DMS 273 (cell line): ENCODE measurements around the gene DLX3.

Source experiments
- DNase-seq: peaks from one replicate; lab custom pipeline; 2025; ENCODE audit not compliant: unreplicated experiment; lab: John Stamatoyannopoulos, UW

The DLX3 gene

DNA sequence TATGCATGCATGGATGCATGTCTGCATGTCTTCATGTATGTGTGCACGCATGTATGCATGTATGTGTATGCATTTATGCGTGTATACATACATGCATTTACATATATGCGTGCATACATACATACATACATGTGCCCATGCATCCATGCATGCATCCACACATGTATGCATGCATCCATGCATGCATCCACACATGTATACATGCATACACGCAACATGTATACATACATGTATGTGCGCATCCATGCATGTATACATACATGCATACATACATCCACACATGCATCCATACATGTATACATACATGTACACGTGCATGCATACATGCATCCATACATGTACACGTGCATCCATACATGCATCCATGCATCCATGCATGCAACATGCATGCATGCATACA, 29.8 kb upstream of the DLX3 start:
- DNase-seq, result no peak

- no peak for DNase-seq
Measured at GRCh38 chr17:50023520-50023919, 28.5 kb upstream of the DLX3 start.

DNA sequence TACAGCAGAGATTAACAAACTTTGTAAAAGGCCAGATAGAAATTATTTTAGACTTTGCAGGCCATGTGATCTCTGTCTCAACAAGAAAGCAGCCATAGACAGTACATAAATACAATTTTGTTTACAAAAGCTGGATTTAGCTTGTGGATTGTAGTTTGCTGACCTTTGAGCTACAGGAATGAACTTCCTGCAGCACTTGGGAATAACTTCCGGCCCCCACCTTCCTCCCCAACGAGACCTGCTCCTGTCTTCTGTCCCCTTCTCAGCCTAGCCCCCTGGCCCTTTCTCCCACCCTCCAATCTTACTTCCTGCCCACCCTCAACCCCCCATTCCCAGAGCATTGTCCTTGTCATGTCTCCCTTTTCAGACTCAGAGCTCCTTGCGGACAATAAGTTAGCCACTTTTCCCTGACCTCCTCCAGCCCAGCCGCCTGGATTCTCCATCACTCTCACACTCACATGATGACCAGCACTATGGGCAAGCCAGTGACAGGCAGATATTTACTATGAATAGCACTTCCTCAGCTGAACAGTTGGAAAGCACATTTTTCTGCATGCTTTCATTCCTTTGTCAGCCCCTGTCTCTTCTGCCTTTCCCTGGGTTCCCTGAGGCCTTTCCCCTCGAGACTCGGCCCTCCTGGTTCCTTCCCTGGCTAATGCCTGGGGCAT, 27.6 kb upstream of the DLX3 start:
- no peak for DNase-seq

DNA sequence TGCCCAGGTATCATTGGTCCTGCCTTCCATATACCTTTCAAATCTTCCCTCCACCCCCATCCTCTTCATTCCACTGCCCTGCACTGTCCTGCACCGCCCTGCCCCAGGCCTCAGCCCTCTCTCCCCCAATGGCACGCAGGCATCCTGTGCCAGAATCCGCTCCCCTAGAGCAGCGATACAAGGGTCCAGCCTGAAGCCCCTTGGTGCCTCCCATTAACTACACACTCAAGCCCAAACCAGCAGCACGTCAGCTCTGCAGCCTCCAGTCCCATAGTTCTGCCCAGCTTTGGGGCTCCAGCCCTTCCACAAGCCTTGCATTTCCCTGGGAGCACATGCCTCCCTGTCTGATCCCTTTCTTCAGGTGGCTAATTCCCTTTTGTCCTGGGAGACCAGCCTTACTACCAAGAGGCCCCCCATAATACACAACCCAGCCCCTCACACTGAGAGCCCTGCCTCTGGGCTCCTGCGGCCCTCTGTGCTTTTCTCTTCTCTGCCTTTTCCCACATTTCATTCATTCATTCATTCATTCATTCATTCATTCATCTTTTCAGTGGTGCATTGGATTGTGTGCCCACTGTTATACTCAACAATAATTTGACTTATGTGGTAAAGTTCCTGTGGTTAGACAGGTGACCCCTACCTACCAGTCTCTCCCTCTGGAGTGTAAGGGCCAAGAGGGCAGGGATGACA, 26.8 kb upstream of the DLX3 start:
- no peak for DNase-seq

DNA sequence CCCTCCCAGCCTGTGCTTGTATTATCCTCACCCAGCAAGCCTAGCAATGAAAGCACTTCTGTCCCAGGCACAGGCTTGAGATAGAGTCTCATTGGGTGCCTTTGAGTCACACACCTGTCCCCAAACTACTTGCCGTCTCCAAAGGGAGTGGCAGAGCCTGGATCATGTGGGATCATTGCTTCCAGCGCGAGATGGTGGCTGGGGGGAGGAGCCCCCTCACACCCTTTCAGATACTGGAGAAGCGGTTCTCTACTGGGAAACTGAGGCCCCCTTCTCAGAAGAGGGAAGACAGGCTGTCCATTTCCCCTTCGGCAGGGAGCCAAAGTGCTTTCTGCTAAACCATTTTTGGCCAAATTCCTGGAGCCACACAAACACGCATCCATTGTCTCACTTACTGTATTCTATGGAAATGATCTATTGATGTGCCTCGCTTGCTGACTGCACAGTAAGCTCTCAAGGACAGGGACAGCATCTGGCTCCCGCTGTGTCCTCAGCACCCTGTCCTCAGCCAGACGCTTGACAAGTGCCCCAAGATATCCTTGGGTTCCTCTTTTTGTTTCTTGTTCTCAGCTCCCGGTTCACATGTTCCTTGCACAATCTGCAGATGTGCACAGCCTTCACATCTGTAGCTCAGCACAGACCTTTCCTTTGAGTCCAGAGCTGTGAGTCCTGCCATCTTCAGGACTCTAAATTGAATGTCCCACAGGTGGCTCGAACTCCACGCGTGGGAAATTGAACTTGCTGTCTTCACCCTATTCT, 26.0 kb upstream of the DLX3 start:
- DNase-seq, result no peak

- DNase-seq, result no peak
Measured at GRCh38 chr17:50018909-50019308, 23.9 kb upstream of the DLX3 start.

DNA sequence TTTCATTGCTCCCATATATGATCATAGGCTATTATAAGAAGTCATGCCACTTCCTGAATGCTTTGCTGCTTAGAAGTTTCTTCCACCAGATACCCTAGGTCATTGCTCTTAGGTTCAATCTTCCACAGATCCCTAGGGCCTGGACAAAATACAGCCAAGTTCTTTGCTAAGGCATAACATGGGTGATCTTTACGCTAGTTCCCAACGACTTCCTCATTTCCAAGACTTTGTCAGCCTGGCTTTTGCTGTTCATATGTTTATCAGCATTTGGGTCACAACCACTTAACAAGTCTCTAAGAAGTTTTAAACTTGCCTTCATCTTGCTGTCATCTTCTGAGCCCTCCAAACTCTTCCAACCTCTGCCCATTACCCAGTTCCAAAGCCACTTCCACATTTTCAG, 20.1 kb upstream of the DLX3 start:
- no peak for DNase-seq

GRCh38 chr17:50014471-50015088, 19.6 kb upstream of the DLX3 start:
- DNase-seq, result no peak

GRCh38 chr17:50013079-50013478, 18.1 kb upstream of the DLX3 start:
- DNase-seq, result no peak

- DNase-seq, result no peak
Measured at GRCh38 chr17:50009282-50009681, 14.3 kb upstream of the DLX3 start.

DNA sequence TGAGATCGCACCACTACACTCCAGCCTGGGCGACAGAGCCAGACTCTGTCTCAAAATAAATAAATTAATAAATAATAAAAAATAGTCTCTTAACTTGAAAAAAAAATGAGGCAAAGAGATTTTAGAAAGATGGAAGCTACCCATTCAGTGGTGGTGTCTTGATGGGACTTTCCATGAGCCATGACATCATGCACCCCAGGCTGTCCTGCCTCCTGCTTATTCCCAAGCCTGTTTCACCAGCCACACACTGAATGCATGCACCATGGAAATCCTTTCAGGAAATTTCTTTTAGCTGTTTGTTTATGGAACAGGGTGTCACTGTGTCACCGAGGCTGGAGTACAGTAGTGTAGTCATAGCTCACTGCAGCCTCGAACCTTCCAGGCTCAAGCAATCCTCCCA, 8.9 kb upstream of the DLX3 start:
- no peak for DNase-seq

DNA sequence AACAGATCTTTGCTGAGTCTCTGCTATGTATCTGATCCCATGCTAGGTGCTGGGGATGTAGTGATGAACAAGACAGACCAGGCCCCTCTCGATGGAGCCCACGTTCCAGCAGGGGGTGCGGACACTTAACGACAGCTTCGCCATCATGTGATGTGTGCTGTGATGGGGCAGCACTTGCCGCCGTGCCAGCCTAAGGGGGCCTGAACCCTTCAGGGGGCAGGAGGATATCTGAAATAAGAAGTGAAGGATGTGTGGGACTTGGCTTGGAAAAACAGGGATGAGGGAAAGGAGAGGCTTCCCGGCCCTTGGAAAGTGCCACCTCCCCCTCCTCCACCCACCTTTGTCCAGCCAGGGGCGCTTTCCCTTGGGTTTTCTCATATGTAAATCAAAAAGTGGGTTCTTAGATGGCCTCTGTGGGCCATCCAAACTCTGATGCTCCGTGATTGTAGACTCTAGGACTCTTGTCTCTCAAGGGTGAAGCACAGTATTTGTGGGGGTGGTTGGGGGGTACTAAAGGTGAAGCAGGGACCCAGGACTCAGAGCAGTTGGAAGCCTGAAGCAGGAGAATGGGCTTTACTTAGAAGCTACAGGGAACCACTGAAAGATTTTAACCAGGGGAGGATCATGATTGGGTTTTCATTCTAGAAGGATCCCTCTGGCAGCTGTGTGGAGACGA, 4.0 kb upstream of the DLX3 start:
- DNase-seq, result no peak

- peak; percentile 96 for DNase-seq
Measured at GRCh38 chr17:49997773-49998703, 3.0 kb upstream of the DLX3 start.

DNA sequence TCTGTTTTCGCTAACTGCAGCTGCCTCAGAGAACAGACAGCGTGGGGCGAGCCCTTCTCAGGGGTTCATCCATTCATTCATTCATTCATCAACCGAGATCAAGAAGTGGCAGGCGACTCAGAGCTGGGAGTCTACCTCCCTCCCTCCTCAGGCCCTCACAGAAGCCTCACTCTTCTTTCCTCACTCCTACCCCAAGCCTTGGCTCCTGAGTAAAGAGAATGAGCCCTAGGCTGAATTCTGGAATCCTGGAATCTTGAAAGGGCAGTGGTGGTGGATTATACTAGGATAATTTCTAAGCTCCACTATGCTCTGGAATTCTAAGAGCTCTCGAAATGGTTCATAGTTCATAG, 2.3 kb upstream of the DLX3 start:
- no peak for DNase-seq

DNA sequence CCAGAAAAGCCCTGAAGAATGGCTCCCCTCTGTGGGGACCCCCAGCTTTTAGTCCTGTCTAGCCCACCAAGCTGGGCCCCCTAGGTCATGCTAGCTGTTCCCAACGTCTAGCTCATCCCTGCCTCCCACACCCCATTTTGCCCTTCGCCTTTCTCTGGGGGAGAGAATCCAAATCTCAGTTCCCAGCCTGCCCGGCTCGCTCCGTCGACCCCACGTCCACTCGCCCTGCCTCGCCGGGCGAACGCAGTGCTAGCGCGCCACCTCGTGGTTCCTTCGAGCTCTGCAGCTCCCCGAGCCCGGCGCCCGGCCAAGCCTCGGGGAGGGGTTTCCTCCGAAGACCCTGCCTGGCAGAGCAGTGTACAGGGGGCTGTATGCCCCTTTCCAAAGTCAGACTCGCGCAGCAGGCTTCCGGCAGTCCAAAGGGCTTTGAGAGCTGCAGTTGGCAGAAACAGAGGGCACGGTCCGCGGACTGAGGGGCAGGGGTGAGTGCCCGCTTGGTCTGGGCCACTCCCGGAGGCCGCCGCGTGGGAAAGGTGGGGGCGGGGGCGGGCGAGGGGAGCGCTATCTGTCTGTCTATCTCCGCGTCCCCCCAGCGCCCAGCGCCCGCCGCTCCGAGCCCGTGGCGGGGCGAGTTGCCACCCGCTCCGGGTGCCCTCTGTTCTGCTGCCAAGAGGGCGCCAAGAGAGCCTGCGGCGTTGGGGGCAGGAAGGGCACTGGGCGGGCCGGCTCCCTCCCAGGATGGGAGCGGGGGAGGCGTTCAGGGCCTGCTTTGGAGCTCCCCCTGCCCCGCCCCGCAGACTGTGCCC, 1.7 kb upstream of the DLX3 start:
- peak; percentile 86 for DNase-seq

DNA sequence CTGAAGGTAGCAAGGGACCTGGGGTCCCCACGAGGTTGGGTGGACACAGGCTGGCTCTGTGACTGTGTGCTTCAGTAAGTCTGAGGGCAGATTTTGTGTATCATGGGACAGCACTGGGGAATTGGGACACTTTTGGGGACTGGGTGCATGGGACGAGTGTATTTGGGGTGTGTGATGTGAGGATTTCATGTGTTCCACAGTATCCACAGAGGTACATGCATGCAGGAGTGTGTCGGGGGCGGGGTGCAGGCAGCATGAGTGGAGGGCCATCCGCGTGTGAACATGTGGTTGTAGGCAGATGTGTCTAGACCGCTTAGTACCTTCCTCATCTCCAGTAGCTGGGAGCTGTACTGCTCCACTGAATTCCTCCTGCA, 1.1 kb upstream of the DLX3 start:
- no peak for DNase-seq

DNA sequence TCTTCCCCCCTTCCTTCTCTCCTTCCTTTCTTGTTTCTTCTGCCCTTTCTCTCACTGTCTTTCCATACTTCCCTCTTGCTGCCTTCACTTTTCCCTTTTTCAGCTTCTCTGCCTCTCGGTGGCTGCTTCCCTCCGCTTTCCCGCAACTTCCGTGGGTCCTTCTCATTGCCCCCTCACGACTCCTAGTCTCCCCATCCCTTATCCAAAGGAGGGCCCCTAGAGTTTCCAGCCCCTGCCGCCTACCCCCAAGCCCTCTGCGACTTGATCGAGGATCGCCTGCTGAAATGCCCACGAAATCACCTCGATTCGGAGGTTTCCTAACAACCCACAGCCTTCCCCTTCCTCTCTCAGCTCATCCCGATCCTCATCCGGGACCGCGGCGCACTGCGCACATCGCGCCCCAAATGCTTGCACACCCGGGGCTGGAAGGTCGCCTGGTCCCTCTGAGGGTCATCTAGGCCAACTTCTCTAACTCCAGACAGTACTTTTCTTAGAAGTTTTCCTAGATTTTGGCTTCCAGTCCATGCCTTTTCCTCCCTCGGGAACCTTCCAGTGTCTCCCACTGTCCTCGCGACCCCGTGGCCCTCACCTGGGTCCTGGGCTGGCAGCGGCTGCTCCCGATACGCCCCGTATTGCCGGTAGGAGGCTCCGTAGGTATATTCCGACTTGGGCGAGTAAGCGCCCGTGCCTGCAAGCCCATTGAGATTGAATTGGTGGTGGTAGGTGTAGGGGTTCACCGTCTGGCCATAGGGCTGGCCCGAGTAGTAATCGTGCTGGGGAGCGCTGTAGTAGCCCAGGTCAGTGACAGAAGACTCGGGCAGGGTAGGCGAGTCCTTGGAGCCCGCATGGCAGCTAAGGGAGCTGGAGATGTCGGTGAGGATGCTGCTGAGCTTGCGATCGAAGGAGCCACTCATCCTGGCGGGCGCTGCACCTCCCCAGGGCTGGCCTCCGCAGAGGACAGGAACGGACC, 654 bp downstream of the DLX3 start:
- DNase-seq, result peak; percentile 75

GRCh38 chr17:49993423-49994060, 1.5 kb downstream of the DLX3 start:
- DNase-seq, result peak; percentile 73
